PFSK-1 (cell line): Measurements from ENCODE around the gene GASK1A.

ENCODE experiments used
- POLR2AphosphoS5 ChIP-seq: IDR thresholded peaks from 2 replicates; pipeline ENCODE4 v1.6.1; 2012; ENCODE audit warnings: low read depth, mild to moderate bottlenecking, control low read depth, low read length, moderate library complexity
- SIN3A ChIP-seq: IDR thresholded peaks from 2 replicates; pipeline ENCODE4 v1.6.1; 2012; ENCODE audit warnings: mild to moderate bottlenecking, low read length, moderate library complexity, borderline replicate concordance; ENCODE audit not compliant: insufficient read depth
- TAF1 ChIP-seq: IDR thresholded peaks from 2 replicates; pipeline ENCODE4 v1.6.1; 2012; ENCODE audit warnings: low read length, control low read depth, borderline replicate concordance; ENCODE audit not compliant: insufficient read depth
- TF ChIP-seq, protein P1 (sequence below), 2 experiments: IDR thresholded peaks; 2 replicates each; pipeline versions ENCODE4 v1.6.1 to v1.8.0; 2011 to 2012; ENCODE audit warnings: low read depth in 2 of 2, low read length in 2 of 2, control low read depth in 1 of 2, inconsistent platforms in 1 of 2, mild to moderate bottlenecking in 1 of 2, moderate library complexity in 1 of 2; ENCODE audit not compliant: insufficient read depth in 1 of 2

DNA sequence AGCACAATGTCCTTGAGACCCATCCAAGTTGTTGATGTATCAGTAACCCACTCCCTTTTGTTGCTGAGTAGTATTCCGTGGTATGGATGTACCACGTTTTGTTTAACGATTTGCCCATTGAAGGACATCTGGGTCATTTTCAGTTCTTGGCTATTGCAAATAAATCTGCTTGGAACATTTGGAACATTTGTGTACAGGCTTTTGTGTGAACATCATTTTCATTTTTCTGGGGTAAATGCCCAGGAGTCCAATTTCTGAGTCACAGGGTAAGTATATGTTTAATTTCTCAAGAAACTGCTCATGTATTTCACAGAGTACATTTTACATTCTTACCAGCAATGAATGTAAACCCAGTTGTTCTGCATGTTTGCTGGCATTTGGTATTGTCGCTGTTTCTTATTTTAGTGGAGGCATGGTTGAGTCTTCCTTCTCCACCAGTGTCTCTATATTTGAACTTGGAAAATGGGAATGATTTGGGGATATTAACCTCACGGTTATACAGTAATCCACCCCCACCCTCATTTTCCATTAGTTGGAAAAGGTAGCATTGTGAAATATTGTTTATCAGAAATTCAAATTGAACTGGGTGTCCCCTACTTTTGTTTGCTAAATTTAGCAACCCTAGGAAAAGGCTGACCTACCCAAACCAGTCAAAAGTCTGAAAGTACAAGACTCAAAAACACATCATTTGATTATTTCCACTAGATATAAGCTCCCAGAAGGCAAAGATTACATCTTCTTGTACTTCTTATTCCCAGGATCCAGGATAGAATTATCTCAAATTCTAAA is 96.0 kb downstream of the GASK1A start:
- TF ChIP-seq POLR2AphosphoS5 (no peak), TAF1 (no peak), SIN3A (no peak)
- TF ChIP-seq, protein P1, sequence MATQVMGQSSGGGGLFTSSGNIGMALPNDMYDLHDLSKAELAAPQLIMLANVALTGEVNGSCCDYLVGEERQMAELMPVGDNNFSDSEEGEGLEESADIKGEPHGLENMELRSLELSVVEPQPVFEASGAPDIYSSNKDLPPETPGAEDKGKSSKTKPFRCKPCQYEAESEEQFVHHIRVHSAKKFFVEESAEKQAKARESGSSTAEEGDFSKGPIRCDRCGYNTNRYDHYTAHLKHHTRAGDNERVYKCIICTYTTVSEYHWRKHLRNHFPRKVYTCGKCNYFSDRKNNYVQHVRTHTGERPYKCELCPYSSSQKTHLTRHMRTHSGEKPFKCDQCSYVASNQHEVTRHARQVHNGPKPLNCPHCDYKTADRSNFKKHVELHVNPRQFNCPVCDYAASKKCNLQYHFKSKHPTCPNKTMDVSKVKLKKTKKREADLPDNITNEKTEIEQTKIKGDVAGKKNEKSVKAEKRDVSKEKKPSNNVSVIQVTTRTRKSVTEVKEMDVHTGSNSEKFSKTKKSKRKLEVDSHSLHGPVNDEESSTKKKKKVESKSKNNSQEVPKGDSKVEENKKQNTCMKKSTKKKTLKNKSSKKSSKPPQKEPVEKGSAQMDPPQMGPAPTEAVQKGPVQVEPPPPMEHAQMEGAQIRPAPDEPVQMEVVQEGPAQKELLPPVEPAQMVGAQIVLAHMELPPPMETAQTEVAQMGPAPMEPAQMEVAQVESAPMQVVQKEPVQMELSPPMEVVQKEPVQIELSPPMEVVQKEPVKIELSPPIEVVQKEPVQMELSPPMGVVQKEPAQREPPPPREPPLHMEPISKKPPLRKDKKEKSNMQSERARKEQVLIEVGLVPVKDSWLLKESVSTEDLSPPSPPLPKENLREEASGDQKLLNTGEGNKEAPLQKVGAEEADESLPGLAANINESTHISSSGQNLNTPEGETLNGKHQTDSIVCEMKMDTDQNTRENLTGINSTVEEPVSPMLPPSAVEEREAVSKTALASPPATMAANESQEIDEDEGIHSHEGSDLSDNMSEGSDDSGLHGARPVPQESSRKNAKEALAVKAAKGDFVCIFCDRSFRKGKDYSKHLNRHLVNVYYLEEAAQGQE (IDR thresholded peaks at IDR 0.05; ENCODE audit: insufficient read depth in 1 of 2, low read depth in 2 of 2, low read length in 2 of 2): no peak
